Stimulated activated naive CD4-positive, alpha-beta T cell treated with Interleukin-2 at 50 U/mL for 16 hours (primary cell): ENCODE data around the gene DLGAP1.
"Not testable (repeated sequence)": the region's sequence is repeated elsewhere in the genome, so short reads cannot be mapped to it uniquely, and the experiment has no call there.

ENCODE experiments used
- DNase-seq: peaks from one replicate; lab custom pipeline; 2025; lab: John Stamatoyannopoulos, UW

Gene DLGAP1

DNA sequence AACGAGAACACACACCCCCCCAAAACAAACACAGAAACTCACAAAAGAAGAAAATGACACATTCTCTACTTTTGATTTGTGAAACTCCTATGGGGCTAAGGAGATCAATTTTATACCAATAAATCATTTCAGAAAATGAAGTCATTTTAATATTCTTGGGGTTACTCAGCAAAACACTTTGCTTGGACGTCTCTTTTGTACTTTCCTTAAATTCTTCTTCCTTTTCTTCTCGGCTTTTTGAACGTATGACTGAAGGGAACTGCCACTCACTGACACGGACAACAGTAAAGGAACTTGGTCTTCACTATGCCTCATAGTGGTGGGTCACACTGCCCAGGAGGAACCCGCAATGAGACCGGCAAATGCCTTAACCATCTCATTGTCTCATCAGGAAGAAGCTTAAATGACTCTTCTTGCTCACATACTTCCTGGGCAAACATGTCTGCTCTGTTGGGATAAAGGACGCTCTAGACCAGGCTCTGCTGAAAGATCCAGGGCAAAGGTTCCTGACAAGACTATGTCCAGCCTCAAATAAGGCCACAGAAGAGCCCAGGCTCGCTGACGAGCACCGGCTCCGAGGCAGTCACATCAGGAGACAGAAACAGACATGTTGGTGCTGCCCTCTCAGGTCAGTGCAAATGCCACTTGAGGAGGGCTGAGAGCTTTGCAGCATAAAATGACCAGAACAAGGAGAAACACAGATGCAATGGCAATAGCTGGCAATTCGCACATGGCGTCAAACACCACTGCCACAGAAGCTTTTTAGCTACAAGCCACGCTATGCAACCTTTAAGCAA, 799.7 kb downstream of the DLGAP1 start:
- DNase-seq = no peak

DNA sequence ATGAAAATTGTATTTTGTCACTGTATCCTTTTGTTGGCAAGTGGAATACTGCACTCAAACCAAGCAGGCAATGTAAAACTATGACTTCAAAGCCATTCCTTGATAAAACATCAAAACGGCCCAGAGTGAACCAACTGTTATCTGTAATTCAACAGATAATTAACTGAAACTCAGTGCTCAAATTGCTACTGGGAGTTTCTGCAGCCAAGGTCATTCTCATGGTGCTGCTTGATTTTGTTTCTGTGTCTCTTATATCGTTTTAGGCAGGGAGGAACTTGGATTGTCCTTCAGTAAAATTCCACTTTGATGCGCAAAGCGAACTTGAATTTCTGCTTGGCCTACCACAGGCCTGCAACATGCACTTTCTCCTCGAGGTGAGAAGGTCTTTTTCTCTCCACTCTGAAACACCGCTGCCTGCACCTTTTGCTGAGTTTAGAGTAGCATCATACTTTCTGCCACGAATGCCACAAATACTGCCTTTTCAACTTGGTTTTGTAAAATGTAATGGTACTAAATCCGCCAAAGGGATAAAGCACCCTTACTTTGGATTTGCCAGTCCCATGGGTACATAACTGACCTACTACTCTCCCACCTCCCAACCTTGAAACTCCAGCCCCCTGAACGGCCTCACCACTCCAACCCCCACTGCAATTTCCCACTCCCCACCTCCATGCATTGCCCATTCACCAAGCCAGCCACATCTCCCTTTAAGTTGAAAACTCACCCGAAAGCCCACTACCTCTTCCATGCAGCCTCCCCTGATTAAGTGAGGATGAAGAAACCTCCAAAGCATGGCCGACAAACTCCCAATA, 800.5 kb downstream of the DLGAP1 start:
- DNase-seq = no peak

DNA sequence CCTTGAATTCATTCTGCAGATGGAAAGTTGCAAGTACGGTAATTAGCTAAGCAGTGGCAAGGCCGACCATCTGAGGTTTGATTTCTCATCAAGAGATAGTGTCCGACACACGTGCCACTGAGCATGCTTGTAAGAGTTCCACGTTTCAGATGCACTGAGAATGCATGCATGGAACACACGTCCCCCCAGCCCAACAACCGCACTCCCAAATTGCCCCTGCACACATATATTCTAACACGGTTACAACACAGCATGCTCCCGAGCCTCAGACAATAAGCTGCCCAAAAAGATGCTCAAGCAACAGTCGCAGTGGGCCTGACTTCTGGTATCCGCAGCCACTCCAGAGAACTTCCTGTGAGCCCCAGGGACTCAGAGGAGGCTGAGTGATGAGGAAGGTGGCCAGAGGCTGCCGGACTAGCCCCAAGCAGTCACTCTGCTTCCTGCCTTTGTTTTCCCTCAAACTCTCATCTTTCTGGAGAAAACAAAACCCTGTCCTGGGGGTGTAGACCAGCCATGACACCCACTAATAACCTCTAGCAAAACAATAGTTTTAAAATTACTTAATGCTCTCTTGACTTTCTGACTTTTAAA, 801.2 kb downstream of the DLGAP1 start:
- DNase-seq = no peak

DNA sequence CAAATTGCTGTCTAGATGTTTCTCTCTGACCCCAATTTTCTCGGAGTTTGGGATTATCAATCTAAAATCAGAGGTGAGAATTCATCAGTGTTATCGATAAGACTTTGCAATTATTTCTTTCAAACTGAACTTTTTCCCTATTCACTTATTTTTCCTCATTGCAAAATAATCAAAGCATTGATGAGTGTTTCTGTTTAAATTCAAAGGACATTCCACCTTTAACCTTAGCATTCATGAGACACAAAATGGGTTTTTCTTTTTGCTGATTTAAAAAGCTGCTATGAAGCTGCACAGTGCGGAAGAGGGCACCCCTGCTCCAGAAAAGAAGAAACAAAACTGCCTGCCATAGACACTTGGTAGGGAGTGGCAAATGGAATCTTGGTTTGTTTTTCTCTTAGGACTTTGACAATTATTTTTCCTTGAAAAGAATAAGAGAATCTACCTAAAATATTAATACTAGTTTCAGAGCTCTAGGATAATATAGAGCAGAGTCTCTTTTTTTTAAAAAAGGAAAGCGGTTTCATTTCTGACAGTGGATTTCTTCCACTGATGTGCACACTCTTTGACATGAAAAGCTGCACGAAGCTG, 801.8 kb downstream of the DLGAP1 start:
- no peak for DNase-seq

DNA sequence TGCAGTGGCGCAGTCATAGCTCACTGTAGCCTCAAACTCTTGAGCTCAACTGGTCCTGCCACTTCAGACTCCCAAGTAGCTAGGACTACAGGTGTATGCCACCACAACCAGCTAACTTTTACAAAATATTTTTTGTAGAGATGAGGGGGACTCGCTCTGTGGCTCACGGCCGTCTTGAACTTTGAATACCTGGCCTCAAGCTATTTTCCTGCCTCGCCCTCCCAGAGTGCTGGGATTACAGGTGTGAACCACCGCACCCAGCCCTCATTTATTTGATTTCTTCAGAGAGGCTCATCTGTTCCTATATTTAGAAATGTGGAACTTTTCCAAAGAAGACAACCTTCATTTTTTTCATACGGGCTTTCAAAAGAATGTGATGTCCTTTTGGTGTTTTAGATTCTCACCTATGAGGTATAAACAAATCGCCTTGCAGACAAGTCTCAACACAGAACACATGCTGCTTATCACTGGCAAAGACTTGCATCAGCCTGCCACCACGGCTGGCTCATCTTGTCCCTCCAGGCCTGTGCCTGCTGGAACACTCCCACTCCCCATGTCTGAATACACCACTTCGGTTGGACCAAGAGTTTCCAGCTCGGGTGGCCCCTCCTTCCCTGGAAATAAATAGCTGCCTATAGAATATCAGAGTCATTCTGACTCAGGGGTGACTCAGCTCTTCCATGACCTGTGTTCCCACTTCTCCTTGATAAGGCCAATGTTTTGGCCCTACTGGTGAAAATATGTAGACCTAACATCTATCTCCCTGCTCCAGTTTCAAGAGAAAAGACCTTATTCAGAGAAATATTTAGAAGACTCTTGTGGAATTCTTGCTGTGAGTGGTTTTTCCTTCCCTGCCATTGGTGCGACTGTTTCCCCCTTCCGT, 802.5 kb downstream of the DLGAP1 start:
- DNase-seq = peak; percentile 71

DNA sequence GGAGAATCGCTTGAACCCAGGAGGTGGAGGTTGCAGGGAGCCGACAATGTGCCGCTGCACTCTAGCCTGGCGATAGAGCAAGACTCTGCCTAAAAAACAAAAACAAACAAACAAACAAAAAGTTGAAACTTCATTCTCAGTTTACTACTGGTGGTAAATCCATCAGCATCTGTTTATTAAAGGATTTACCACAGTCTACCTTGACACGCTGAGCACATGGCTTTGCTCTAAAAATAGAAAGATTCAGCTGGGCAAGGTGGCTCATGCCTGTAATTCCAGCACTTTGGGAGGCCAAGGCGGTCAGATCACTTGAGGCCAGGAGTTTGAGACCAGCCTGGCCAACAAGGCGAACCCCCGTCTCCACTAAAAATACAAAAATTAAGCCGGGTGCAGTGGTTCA, 803.8 kb downstream of the DLGAP1 start:
- no peak for DNase-seq

DNA sequence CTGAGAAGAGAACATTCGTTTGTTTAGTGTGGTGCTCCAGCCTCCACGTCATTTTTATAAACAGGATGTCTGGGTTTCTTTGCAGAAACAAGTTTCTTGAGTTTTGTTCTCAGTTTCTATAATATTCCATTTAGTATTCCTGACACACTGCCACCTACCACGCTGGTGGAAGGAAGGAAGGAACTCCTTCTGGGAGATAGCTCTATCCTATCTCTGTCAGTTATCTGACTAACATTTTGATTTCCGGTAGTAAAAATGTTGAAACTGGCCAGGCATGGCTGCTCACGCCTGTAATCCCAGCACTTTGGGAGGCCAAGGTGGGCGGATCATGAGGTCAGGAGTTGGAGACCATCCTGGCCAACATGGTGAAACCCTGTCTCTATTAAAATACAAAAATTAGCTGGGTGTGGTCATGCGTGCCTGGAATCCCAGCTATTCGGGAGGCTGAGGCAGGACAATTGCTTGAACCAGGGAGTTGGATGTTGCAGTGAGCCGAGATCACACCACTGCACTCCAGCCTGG, 804.5 kb downstream of the DLGAP1 start:
- DNase-seq = not testable (repeated sequence)

DNA sequence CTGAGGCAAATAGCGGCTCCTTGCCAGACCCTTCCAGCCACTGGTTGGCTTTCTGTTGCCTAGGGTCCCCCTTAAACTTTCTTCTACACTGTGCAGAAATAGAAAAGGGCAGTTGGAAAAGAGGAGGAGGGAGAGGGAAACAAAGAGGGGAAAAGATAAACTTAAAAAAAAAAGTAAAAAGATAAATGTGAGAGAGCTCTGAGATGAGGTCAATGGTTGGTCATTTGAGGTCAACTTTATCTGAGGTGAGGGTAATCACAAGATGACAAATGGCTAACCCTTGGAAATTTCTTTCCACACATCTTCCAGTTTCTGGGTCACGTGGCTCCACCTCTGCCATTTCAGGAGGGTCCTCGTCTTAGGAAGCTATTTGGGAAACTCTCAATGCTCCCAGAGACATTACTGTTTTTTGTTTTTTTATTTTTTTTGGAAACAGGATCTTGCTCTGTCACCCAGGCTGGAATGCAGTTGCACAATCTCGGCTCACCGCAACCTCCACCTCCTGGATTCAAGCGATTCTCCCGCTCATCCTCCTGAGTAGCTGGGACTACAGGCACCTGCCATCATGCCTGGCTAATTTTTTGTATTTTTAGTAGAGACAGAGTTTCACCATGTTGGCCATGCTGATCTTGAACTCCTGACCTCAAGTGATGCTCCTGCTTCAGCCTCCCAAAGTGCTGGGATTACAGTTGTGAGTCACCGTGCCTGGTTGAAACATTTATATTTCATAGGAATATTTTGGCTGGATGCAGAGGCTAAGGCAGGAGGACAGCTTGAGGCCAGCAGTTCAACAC, 805.3 kb downstream of the DLGAP1 start:
- DNase-seq = no peak

DNA sequence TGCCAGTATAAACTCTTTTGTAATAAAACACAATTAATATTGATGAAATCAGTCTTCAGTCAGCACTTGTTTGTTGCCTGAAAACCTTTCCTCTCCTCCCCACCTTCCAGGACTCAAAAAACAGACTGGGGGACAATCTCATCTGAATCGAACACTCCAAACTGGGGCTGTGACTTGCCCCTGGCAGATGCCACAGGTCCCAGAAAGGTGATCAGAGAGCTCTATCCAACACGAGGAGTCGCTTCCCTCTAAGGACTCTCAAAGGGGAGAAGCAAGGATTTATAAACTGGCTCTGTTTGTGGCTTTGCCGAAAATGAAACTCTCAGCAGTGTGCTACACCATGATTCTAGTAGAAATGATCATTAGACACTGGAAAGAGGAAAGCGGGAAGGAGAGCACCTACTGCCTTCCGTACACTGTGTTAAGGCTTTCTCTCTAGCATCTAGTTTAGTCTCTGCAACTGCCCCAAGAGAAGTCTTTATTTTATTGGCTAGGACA, 805.9 kb downstream of the DLGAP1 start:
- DNase-seq = no peak

DNA sequence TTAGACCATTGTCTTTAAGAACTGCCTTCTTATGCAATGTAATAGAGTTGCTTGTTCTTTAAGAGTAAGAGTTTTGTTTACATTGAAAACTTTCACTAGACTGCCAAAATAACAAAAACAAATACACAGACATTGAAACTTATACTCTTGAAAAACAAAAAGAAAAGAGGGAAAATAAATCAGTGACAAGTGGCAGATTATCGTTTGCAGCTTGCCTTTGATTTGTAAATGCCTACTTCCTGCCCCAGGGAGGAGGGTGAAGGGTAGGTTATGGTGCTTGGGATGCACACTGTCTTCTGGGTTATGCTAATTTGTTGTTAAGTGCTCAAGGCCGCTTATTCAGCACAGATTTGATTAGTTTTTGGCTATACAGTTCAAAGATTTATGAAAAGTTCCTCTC, 806.5 kb downstream of the DLGAP1 start:
- no peak for DNase-seq

DNA sequence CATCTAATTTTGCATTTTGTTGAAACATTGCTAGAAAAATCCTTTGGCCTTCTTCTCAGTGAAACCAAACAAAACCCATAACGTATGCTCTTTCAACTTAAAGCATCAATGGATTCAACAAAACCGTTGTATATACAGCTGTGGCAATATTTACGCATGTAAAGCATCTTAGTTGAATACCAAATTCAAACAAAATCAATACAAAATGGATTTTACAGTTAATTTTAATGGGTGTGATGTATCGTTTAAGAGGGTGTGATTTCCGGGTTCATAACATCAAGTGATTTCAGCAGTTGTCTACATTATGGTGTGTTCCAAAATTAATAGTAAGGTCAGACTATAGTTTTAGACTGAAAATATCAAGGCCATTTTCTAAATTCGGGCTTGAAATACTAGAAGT, 806.9 kb downstream of the DLGAP1 start:
- DNase-seq = no peak

DNA sequence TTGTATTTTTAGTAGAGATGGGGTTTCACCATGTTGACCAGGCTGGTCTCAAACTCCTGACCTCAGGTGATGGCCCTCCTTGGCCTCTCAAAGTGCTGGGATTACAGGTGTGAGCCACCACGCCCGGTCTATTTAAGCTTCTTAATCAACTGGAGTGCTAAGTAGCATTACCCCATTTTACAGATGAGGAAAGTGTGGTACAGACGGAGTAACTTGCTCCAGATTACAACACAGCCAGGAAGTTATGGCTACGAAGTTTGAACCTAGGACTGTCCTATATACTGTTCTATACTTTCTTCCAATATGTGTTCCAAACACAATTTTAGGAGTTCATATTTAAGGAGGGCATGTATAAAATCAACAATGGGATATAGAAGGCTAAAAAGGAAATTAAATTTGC, 807.5 kb downstream of the DLGAP1 start:
- no peak for DNase-seq

DNA sequence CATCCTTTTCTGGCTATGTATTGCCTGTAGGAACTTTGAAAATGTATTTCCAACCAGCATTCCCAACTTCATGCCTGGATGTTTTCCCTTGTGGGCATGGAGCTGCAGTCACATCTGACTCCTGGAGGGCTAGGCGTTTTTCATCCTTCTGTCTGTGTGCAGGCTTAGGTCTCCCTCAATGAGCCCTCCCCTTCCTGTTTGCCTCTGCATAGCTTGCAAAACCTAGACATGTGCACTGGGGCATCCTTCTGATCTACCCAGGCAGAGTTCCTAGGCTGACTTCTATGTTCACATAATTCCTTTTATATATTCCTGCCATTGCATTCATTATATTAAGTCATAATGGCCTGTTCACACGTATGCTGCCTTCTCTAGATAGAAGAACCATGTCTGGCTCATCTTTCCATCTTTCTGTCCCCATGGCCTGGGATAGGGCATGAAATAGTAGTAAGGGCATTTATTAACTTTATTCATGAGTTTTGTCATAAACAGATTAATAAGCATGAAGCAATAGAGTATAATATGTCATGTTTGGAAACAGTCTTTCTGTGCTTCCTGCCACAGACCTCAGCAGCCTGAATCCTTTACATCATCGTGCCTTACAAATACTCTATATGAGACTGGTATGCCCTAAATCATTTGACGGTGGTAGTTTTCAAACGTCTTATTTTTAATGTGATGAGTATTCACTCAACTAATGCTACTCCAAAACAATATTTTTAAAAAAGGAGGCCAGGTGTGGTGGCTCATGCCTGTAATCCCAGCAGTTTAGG, 809.5 kb downstream of the DLGAP1 start:
- DNase-seq = no peak

DNA sequence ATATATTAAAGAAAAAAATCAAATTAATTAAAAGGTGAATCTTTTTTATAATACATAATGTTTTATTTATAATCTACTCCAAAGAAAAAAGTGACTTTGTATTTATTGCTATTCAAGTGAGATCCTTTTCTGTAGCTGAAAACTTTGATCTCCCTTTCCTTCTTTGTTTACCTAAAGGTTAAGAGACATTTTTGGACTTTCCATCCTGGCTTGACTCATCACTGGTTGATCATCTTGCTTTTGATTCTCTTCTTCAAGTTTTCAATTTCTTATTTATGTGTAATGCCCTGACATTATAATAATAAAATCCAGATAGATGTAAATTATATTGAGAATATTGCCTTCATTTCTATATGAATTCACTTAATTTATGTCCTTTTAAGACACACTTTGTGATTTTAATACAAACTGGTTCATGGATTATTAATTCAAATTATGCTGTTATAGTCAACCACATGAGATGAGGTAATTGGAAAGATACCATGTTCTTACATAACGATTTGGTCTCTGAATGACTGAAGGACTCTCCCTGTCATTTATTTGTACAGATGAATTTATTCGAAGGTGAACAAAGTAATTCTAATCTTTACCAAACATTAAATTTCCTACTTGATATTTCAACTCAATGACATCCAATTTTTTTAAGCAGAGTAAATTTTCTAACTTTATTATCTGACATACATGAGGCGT, 820.7 kb downstream of the DLGAP1 start:
- DNase-seq = no peak

DNA sequence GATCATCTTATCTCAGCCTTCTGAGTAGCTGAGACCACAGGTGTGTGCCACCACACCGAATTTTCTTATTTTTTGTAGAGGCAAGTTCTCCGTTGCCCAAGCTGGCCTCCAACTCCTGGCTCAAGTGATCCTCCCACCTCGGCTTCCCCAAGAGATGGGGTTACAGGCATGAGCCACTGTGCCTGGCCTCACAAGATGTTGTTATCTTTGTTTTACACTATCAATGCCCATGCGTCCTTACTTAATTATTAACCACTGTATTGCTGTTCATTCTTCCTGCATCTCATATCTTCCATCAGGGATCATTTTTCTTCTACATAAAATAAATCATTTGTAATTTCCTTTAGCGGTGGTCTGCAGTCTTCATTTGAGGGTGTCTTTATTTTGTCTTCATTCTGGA, 823.2 kb downstream of the DLGAP1 start:
- DNase-seq = no peak

DNA sequence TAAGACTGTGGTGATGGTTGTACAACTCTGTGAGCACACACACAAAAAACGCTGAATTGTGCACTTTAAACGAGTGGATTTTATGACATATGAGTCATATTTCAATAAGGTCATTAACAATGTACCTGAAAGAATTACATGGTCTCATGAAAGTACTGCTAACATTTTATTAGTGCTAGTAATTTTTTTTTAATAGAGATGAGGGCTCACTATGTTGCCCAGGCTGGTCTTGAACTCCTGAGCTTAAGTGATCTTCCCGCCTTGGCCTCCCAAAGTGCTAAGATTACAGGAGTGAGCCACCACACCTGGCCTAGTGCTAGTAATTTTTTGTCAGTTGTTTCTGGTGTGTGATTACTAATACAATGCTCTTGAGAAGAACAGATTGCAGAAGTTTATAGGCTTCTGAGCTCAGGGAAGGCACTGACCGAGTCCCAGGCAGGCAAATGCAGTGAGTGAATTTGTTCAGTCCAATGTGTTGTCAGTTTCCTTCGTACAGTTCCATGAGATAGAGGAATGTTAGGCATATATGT, 828.1 kb downstream of the DLGAP1 start:
- no peak for DNase-seq

DNA sequence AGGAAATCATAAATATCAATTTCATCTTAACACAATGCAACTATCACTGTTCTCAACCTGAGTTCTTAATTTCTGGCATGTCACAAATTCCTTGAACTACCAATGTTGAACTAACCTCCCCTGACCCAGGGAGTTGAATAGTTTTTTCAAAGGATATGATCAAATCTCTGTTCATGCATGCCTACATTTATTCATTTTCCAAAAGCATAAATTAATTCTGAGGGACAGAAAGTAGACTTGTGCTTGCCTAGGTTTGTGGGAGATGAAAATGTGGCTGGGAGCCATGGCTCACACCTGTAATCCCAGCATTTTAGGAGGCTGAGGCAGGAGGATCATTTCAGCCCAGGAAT, 829.4 kb downstream of the DLGAP1 start:
- no peak for DNase-seq

DNA sequence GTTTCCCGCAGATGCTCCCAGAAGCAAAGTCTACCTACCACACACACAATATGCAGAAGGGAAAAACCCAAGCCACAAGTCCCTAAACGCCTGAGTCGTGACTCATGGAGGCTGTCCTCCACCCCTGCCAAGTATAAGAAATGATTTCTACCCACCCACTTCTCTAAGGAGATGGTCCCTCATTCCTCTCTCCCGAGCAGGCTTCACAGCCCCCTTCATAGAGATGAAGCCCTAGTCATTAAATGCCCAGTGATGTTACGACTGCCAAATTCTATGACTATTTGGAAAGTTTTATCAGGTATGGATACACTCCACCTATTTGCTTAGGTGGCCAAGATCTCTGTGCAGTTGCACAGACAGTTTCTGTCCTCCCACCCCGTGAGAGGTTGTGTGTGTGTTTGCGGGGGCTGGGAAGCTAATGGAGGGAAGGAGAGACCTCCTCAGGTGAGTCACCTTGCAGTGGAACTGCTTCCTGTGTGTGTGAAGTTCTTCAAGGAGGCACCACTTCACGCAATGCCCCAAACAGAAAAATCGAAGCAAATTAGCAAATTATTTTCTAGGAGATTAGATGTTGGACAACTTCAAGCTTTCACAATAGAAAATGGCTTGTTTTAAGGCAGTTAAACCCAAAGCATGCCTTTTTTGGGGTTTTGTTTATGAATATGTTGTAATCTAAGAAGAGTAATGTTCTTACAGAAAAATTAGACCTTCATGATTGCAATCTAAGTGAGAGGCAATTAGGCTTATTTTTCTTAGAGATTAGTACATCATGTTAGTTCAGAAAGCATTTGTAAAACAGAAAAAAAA, 830.0 kb downstream of the DLGAP1 start:
- DNase-seq = peak; percentile 68
